ENCODE results near the gene TLCD4. TPM values are rescaled to one million over a fixed set of nuclear protein-coding genes. Genes with fewer than 3 reads are reported as not detected.

The TLCD4 gene
- total and polyA plus RNA-seq, 2 of the 8 experiments (the other 6 are each of a cell fraction or from before 2014, with no cell fraction given): 0.79 to 4.2 TPM

GRCh38 chr1:95071539-95071938 lies 45.6 kb upstream of the TLCD4 start (continued):
- no peak for TF ChIP-seq USF2 (IDR thresholded peaks at IDR 0.05; ENCODE audit: low read length)

Data from H1 (cell line).